PFSK-1 (cell line): Measurements from ENCODE around the gene ZBP1.

Experiments
- FOXP2 ChIP-seq: optimal IDR thresholded peaks from 2 replicates; pipeline ENCODE3; 2011; ENCODE audit warnings: borderline replicate concordance, control low read depth, inconsistent platforms; ENCODE audit not compliant: insufficient read depth; ENCODE audit errors: extremely low read length, extremely low read depth
- POLR2AphosphoS5 ChIP-seq: IDR thresholded peaks from 2 replicates; pipeline ENCODE4 v1.6.1; 2012; ENCODE audit warnings: low read depth, mild to moderate bottlenecking, control low read depth, low read length, moderate library complexity
- REST ChIP-seq, 2 experiments: IDR thresholded peaks; 2 replicates each; pipeline versions ENCODE4 v1.6.1 to v1.8.0; 2011 to 2012; ENCODE audit warnings: low read depth in 2 of 2, low read length in 2 of 2, control low read depth in 1 of 2, inconsistent platforms in 1 of 2, mild to moderate bottlenecking in 1 of 2, moderate library complexity in 1 of 2; ENCODE audit not compliant: insufficient read depth in 1 of 2
- SIN3A ChIP-seq: IDR thresholded peaks from 2 replicates; pipeline ENCODE4 v1.6.1; 2012; ENCODE audit warnings: mild to moderate bottlenecking, low read length, moderate library complexity, borderline replicate concordance; ENCODE audit not compliant: insufficient read depth
- TAF1 ChIP-seq: IDR thresholded peaks from 2 replicates; pipeline ENCODE4 v1.6.1; 2012; ENCODE audit warnings: low read length, control low read depth, borderline replicate concordance; ENCODE audit not compliant: insufficient read depth

The ZBP1 gene

GRCh38 chr20:57573242-57573641, 47.0 kb downstream of the ZBP1 start:
- TF ChIP-seq SIN3A = no peak
- no peak for TF ChIP-seq REST (IDR thresholded peaks at IDR 0.05; ENCODE audit: insufficient read depth in 1 of 2, low read depth in 2 of 2, low read length in 2 of 2)

GRCh38 chr20:57571782-57572416, 48.3 kb downstream of the ZBP1 start:
- TF ChIP-seq SIN3A (no peak), POLR2AphosphoS5 (no peak), TAF1 (no peak), FOXP2 (no peak), REST (IDR thresholded peaks at IDR 0.05; ENCODE audit: insufficient read depth in 1 of 2, low read depth in 2 of 2, low read length in 2 of 2) (no peak)

- TF ChIP-seq TAF1 (no peak), POLR2AphosphoS5 (no peak), SIN3A (no peak), REST (IDR thresholded peaks at IDR 0.05; ENCODE audit: insufficient read depth in 1 of 2, low read depth in 2 of 2, low read length in 2 of 2) (no peak), FOXP2 (no peak)
These were observed 49.3 kb downstream of the ZBP1 start for GRCh38 chr20:57570920-57571319.

GRCh38 chr20:57570145-57570850, 49.9 kb downstream of the ZBP1 start:
- TF ChIP-seq REST (IDR thresholded peaks at IDR 0.05; ENCODE audit: insufficient read depth in 1 of 2, low read depth in 2 of 2, low read length in 2 of 2) (no peak), POLR2AphosphoS5 (no peak), TAF1 (no peak), SIN3A (no peak), FOXP2 (no peak)
